Measurements from ENCODE around the gene PGLYRP2. TPM values are rescaled to one million over a fixed set of nuclear protein-coding genes. Genes with fewer than 3 reads are reported as not detected.
"Not testable (repeated sequence)": the region's sequence is repeated elsewhere in the genome, so short reads cannot be mapped to it uniquely, and the experiment has no call there.

The PGLYRP2 gene
- total RNA-seq, 1 donor from 2014 or later: not detected

- no peak for DNase-seq
These were observed 7.7 kb upstream of the PGLYRP2 start for GRCh38 chr19:15487038-15487437.

- not testable (repeated sequence) for DNase-seq
These were observed 6.5 kb upstream of the PGLYRP2 start for GRCh38 chr19:15485768-15486167.

GRCh38 chr19:15480996-15481395, 1.7 kb upstream of the PGLYRP2 start:
- DNase-seq: not testable (repeated sequence)

- DNase-seq: no peak
These were observed 3.0 kb downstream of the PGLYRP2 start for GRCh38 chr19:15476325-15476724.

- no peak for DNase-seq
These were observed 3.7 kb downstream of the PGLYRP2 start for GRCh38 chr19:15475611-15476010.

GRCh38 chr19:15475169-15475568, 4.1 kb downstream of the PGLYRP2 start:
- DNase-seq: no peak

GRCh38 chr19:15473821-15474220, 5.5 kb downstream of the PGLYRP2 start:
- not testable (repeated sequence) for DNase-seq

GRCh38 chr19:15471639-15472101, 7.6 kb downstream of the PGLYRP2 start:
- no peak for DNase-seq

- no peak for DNase-seq
These were observed 9.6 kb downstream of the PGLYRP2 start for GRCh38 chr19:15469513-15470297.

GRCh38 chr19:15468675-15469512, 10.4 kb downstream of the PGLYRP2 start:
- no peak for DNase-seq

GRCh38 chr19:15467734-15468214, 11.5 kb downstream of the PGLYRP2 start:
- DNase-seq: no peak

GRCh38 chr19:15466851-15467733, 12.2 kb downstream of the PGLYRP2 start:
- DNase-seq: no peak

GRCh38 chr19:15464394-15465385, 14.6 kb downstream of the PGLYRP2 start, which contains the start of gene RASAL3:
Gene RASAL3 (minus strand): TSS chr19:15464544. CDS start chr19:15464358, 186 bp downstream.
- no peak for DNase-seq

- no peak for DNase-seq
These were observed 15.4 kb downstream of the PGLYRP2 start for GRCh38 chr19:15463861-15464371.

- no peak for DNase-seq
These were observed 17.6 kb downstream of the PGLYRP2 start for GRCh38 chr19:15461694-15462093.

GRCh38 chr19:15457701-15458484, 21.4 kb downstream of the PGLYRP2 start:
- no peak for DNase-seq

- no peak for DNase-seq
These were observed 22.2 kb downstream of the PGLYRP2 start for GRCh38 chr19:15456871-15457700.

GRCh38 chr19:15456441-15456840, 22.9 kb downstream of the PGLYRP2 start:
- no peak for DNase-seq

- no peak for DNase-seq
These were observed 23.3 kb downstream of the PGLYRP2 start for GRCh38 chr19:15455996-15456395.

Data from tongue (tissue), 2 donors.